ENCODE data around the gene RNF181.
"Not testable (repeated sequence)": the region's sequence is repeated elsewhere in the genome, so short reads cannot be mapped to it uniquely, and the experiment has no call there.

The RNF181 gene

GRCh38 chr2:85614757-85615156 lies 19.2 kb downstream of the RNF181 start:
- DNase-seq (ENCODE audit: low read depth, low spot score), result not testable (repeated sequence)

DNA sequence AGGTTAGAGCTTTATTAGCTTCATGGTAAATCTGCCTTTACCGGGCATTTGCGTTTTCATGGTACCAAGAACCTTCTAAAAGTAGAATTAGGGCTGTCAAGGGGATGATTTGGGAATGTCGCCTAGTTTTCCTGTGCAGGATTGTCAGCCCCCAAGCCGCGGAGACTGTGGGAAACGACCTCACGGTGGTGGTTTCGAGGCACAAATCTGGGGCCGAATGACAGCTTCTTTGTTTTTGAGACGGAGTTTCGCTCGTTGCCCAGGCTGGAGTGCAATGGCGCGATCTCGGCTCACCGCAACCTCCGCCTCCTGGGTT lies 19.8 kb downstream of the RNF181 start:
- DNase-seq (ENCODE audit: low read depth, low spot score), result no peak

- DNase-seq (ENCODE audit: low read depth, low spot score), result not testable (repeated sequence)
These were observed 22.2 kb downstream of the RNF181 start for GRCh38 chr2:85617723-85618122.

- no peak for DNase-seq (ENCODE audit: low read depth, low spot score)
These were observed 24.1 kb downstream of the RNF181 start for GRCh38 chr2:85619617-85620016.

GRCh38 chr2:85621338-85621737 lies 25.8 kb downstream of the RNF181 start:
- no peak for DNase-seq (ENCODE audit: low read depth, low spot score)

DNA sequence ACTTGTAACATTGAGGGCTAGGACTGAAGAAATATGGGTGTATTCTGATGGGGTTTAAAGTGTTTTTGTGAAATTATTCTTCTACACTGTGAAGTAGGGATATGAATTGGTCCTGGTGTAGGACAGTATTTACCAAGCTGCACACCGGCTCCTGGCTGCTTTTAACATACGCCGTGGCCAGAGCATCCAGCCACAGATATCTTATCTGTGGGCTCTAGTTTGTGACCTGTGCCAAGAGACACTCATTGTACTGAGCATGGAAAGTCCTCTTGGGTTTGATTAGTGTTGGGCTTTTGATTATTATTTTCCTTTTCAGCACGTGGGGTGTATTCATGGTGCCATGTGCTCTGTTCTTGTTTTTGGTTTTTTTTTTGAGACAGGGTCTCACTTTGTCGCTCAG lies 28.4 kb downstream of the RNF181 start:
- DNase-seq (ENCODE audit: low read depth, low spot score), result no peak

GRCh38 chr2:85628658-85629057 lies 33.1 kb downstream of the RNF181 start:
- DNase-seq (ENCODE audit: low read depth, low spot score), result no peak

DNA sequence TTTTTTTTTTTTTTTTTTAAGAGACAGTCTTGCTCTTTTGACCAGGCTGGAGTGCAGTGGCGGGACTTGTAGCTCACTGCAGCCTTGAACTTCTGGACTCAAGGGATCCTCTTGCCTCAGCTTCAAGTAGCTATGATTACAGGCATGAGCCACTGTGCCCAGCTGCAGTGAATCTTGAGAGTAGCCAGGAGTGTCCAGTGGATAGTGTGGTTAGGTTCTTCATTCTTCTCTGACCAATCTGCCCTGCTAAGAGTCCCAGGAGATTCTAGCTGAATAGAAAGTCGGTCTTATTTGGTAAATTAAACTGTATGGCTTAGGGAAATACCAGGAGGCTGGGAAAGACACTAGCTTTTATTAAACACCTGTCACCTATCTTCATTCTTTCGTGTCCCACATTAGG lies 35.8 kb downstream of the RNF181 start:
- no peak for DNase-seq (ENCODE audit: low read depth, low spot score)

DNA sequence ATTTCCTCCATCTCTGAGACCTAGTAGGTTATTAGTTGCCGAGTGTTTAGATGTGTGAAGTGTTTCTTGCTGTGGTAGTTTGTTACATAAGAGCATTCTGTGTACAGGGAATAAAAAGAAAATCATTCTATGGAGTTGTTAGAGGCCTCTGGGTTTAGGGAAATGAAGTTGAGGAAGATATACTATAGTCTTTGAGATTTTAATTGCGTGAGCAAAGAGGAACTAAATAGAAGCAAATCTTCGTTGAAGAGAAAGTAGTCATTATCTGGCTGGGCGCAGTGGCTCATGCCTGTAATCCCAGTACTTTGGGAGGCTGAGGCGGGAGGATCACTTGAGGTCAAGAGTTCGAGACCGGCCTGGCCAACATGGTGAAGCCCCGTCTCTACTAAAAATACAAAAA lies 39.5 kb downstream of the RNF181 start:
- DNase-seq (ENCODE audit: low read depth, low spot score), result no peak

DNA sequence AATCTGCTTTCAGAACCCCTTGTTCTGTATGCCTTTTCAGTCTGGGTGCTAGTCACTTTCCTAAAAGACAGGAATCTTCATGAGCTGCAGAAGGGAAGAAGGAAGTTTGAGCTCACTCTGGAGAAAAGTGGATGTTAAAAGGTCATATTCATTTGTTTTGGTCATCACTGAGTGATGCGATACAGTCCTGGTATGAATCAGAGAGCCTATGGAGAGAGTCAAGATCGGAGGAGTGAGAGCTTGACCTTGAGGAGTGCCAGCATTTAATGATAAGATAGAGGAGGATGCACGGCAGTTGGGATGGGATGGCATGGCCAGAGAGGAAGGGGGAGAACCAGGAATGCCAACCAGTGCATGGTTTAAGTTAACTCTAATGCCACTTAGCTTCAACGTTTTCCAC lies 40.1 kb downstream of the RNF181 start:
- DNase-seq (ENCODE audit: low read depth, low spot score), result no peak

DNA sequence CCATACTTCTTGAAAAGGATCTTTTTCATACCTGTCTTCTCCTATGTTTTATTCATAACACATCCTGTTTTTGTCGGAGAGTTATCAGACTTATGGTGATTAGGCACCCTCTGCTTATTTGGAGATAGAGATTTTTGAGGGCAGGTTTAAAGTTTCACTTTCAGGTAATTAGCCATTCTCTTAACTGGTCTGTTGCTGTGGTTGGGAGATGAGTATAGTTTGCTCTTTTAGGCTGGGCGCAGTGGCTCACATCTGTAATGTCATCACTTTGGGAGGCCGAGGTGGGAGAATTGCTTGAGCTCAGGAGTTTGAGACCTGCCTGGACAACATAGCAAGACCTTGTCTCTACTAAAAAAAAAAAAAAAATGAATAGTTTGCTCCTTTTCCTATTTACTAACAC lies 47.2 kb downstream of the RNF181 start:
- DNase-seq (ENCODE audit: low read depth, low spot score), result no peak

DNA sequence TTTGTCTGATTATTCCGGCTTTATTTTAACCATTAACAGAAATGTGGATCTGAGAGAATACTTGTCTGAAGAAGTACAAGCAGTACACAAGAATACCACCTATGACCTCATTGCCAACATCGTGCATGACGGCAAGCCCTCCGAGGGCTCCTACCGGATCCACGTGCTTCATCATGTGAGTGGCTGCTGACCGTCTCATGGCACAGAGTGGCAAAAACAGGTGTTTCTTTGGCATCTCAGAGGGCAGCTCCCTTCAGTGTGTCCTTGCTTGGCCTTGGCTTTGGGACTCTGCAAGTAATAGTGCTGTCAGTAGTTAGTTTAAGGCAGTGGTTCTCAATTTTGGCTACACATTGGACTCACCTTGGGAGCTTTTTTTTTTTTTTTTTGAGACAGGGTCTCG lies 49.4 kb downstream of the RNF181 start:
- no peak for DNase-seq (ENCODE audit: low read depth, low spot score)

- no peak for DNase-seq (ENCODE audit: low read depth, low spot score)
These were observed 50.6 kb downstream of the RNF181 start for GRCh38 chr2:85646166-85646565.
